Natural killer cell (primary cell): ENCODE measurements around the gene FATE1. TPM values are rescaled to one million over a fixed set of nuclear protein-coding genes. Genes with fewer than 3 reads are reported as not detected.

ENCODE experiments used
- ATAC-seq, 3 donors: fragments of 150-1000 bp in 2 of 3; fragments of 200-7000 bp in 1 of 3; cut with Tn5 transposase; 1 replicate in 1 of 3; 2 replicates in 2 of 3; pipeline ENCODE4 v1.10.0; 2021; ENCODE audit warnings: mild to moderate bottlenecking in 2 of 3, moderate library complexity in 2 of 3
- DNase-seq, 2 donors: peaks; one replicate each; pipeline versions ENCODE4 v3.0.0 to v3.0.0-alpha.2; 2013 to 2021; ENCODE audit warnings: mixed read lengths in 1 of 2
- H3K27ac ChIP-seq: one replicate; pipeline ENCODE4 v1.5.1; 2013; ENCODE audit warnings: mild to moderate bottlenecking, low read length
- H3K27me3 ChIP-seq: one replicate; pipeline ENCODE4 v1.6.1; 2013; ENCODE audit warnings: low read length; ENCODE audit not compliant: control insufficient read depth, insufficient read depth
- H3K36me3 ChIP-seq: one replicate; pipeline ENCODE4 v1.6.1; 2013; ENCODE audit warnings: low read length; ENCODE audit not compliant: control insufficient read depth, insufficient read depth
- H3K4me1 ChIP-seq: one replicate; pipeline ENCODE4 v1.6.1; 2013; ENCODE audit warnings: low read length; ENCODE audit not compliant: control insufficient read depth, insufficient read depth
- H3K4me3 ChIP-seq: one replicate; pipeline ENCODE4 v1.5.1; 2013; ENCODE audit warnings: low read length
- H3K9me3 ChIP-seq: one replicate; pipeline ENCODE4 v1.6.1; 2013; ENCODE audit warnings: low read length; ENCODE audit not compliant: control insufficient read depth, insufficient read depth
- H3K27ac Mint-ChIP-seq, 2 donors: one replicate each; pipeline ENCODE4 v1.8.0; 2022; ENCODE audit warnings: mild to moderate bottlenecking in 2 of 2, mixed read lengths in 2 of 2, moderate library complexity in 1 of 2
- H3K27me3 Mint-ChIP-seq, 2 donors: one replicate each; pipeline ENCODE4 v1.8.0; 2022; ENCODE audit warnings: low read depth in 2 of 2, mixed read lengths in 2 of 2
- H3K36me3 Mint-ChIP-seq: one replicate; pipeline ENCODE4 v1.8.0; 2022; ENCODE audit warnings: mixed read lengths
- H3K4me1 Mint-ChIP-seq, 2 donors: one replicate each; pipeline ENCODE4 v1.8.0; 2022; ENCODE audit warnings: mixed read lengths in 2 of 2
- H3K4me3 Mint-ChIP-seq: one replicate; pipeline ENCODE4 v1.8.0; 2022; ENCODE audit warnings: mild to moderate bottlenecking, moderate library complexity, mixed read lengths
- H3K9me3 Mint-ChIP-seq, 2 donors: one replicate each; pipeline ENCODE4 v1.8.0; 2022; ENCODE audit warnings: mixed read lengths in 2 of 2
- CTCF ChIP-seq: fragments of 200-600 bp; IDR thresholded peaks from one replicate; pipeline ENCODE4 v1.8.0; 2022; ENCODE audit warnings: antibody characterized with exemption
- WGBS: methylation state at CpG from one replicate; pipeline ENCODE4 v1.1.7; 2013; ENCODE audit warnings: missing lambda C conversion rate; ENCODE audit not compliant: insufficient coverage; 5-methylcytosine and 5-hydroxymethylcytosine counted together
- intact Hi-C: fragments of 100-400 bp; cut with micrococcal nuclease; formaldehyde crosslinking; loops from one replicate; pipeline ENCODE4 v1.14.2; 2022
- total RNA-seq, 4 donors: library from RNA; stranded (reverse); fragments of 120-200 nt in 1 of 4; gene quantifications; one replicate each; pipeline versions ENCODE4 v1.2.3 to v1.2.4, GENCODE V29; 2013 to 2022

Gene FATE1
- total RNA-seq, 3 donors from 2014 or later (not counting 1 experiment from before 2014, with no cell fraction given) = not detected

- 96% methylated on average over 5 of the region's 6 CpGs for WGBS
- no peak overlapping the region for H3K27ac ChIP-seq
- Mint-ChIP-seq H3K36me3 (no peaks in the 10 kb centered on the region), H3K4me1 (no peaks in the 10 kb centered on the region), H3K27ac (no peak overlapping the region), H3K9me3 (no peaks in the 10 kb centered on the region), H3K27me3 (peaks cover 7 to 16% of the 10 kb centered on the region in 2 donors), H3K4me3 (no peak overlapping the region)
- no peaks in the 10 kb centered on the region for H3K27me3 ChIP-seq
- H3K9me3 ChIP-seq = no peaks in the 10 kb centered on the region
- no peak for TF ChIP-seq CTCF
- ATAC-seq = no peak
- intact Hi-C loops = no loop called here
- no peak overlapping the region for H3K4me3 ChIP-seq
- no peaks in the 10 kb centered on the region for H3K36me3 ChIP-seq
- DNase-seq = no peak
- no peaks in the 10 kb centered on the region for H3K4me1 ChIP-seq
Measured at GRCh38 chrX:151692825-151693224, 23.0 kb upstream of the FATE1 start.

GRCh38 chrX:151694121-151694520 is 21.7 kb upstream of the FATE1 start:
- no peaks in the 10 kb centered on the region for H3K4me1 Mint-ChIP-seq
- no peak for ATAC-seq
- no peak overlapping the region for H3K27ac Mint-ChIP-seq
- no peak for DNase-seq
- Histone ChIP-seq H3K4me1 (no peaks in the 10 kb centered on the region), H3K27me3 (no peaks in the 10 kb centered on the region), H3K9me3 (no peaks in the 10 kb centered on the region), H3K4me3 (no peak overlapping the region), H3K27ac (no peak overlapping the region), H3K36me3 (no peaks in the 10 kb centered on the region)
- no peak for TF ChIP-seq CTCF
- WGBS = 86% methylated on average over 8 of the region's 12 CpGs
- peaks cover 7 to 16% of the 10 kb centered on the region in 2 donors for H3K27me3 Mint-ChIP-seq
- intact Hi-C loops = no loop called here
- no peaks in the 10 kb centered on the region for H3K9me3 Mint-ChIP-seq
- H3K4me3 Mint-ChIP-seq = no peak overlapping the region
- no peaks in the 10 kb centered on the region for H3K36me3 Mint-ChIP-seq

GRCh38 chrX:151694661-151695582 is 20.9 kb upstream of the FATE1 start, which contains the start of gene PRRG3:
Gene PRRG3 (plus strand): TSS chrX:151695458. CDS start chrX:151698815, 3,357 bp downstream.
- H3K27ac Mint-ChIP-seq = no peak within 1 kb of the TSS
- 7% methylated on average over 94 of the region's 100 CpGs for WGBS
- Histone ChIP-seq H3K9me3 (no peaks in the 10 kb centered on the region), H3K4me1 (no peaks in the 10 kb centered on the region), H3K36me3 (no peaks in the 10 kb centered on the region), H3K27me3 (no peaks in the 10 kb centered on the region), H3K4me3 (no peak within 1 kb of the TSS), H3K27ac (no peak within 1 kb of the TSS)
- H3K4me1 Mint-ChIP-seq = no peaks in the 10 kb centered on the region
- no peak for TF ChIP-seq CTCF
- intact Hi-C loops = no loop called here
- DNase-seq = no peak
- no peak for ATAC-seq
- H3K27me3 Mint-ChIP-seq = peaks cover 7 to 16% of the 10 kb centered on the region in 2 donors
- H3K9me3 Mint-ChIP-seq = no peaks in the 10 kb centered on the region
- H3K4me3 Mint-ChIP-seq = no peak within 1 kb of the TSS
- no peaks in the 10 kb centered on the region for H3K36me3 Mint-ChIP-seq
